GM12878 (cell line): ENCODE measurements around the gene RGS16. TPM values are rescaled to one million over a fixed set of nuclear protein-coding genes. Genes with fewer than 3 reads are reported as not detected.

Experiments used
- ATAC-seq: fragments of 200-7000 bp; cut with Tn5 transposase; 3 replicates; pipeline ENCODE4 v1.9.1; 2020; ENCODE audit warnings: mild to moderate bottlenecking, moderate library complexity
- BruUV-seq: library from RNA; stranded (reverse); fragments of 400-500 nt; replicated peaks from 2 replicates; lab custom pipeline; 2021; lab: Mats Ljungman, UMichigan
- CTCF ChIA-PET: fragments of 300-600 bp; sonication (Branson Sonifier 250); formaldehyde crosslinking; extraction: SDS; loops from one replicate; lab custom pipeline; 2021; ENCODE audit warnings: inconsistent platforms; lab: Yijun Ruan, JAX
- POLR2A ChIA-PET: fragments of 350-600 bp; formaldehyde crosslinking; extraction: SDS; loops from one replicate; lab custom pipeline; 2021; ENCODE audit warnings: inconsistent platforms; lab: Charles Lee
- RAD21 ChIA-PET: fragments of 300-600 bp; sonication (Branson Sonifier 250); formaldehyde crosslinking; loops from one replicate; lab custom pipeline; 2023; ENCODE audit warnings: antibody characterized with exemption; ENCODE audit not compliant: unreplicated experiment; lab: Charles Lee
- SMC1A ChIA-PET: fragments of 300-600 bp; sonication (Branson Sonifier 250); formaldehyde crosslinking; loops from one replicate; lab custom pipeline; 2023; ENCODE audit not compliant: unreplicated experiment, uncharacterized antibody; lab: Charles Lee
- DNase-seq: peaks from one replicate; pipeline ENCODE4 v3.0.0-alpha.2; 2011; ENCODE audit warnings: low read depth, low spot score
- FAIRE-seq: peaks from 3 replicates; lab custom pipeline; 2011; peaks lifted over from hg19 to GRCh38; lab: Jason Lieb, UNC
- H2AFZ ChIP-seq: 2 replicates; pipeline ENCODE4 v1.6.0; 2011; ENCODE audit warnings: low read depth, low read length, control low read depth; ENCODE audit not compliant: control insufficient read depth
- H3K27ac ChIP-seq: 2 replicates; pipeline ENCODE4 v1.5.1; 2011; ENCODE audit warnings: control low read depth; ENCODE audit not compliant: control insufficient read depth, insufficient read depth
- H3K27me3 ChIP-seq, 2 experiments: replicated peaks in 1 of 2; 2 replicates each; pipeline versions ENCODE4 v1.6.0 to v1.6.1; 2011; ENCODE audit warnings: low read length in 1 of 2; ENCODE audit not compliant: control insufficient read depth in 2 of 2, insufficient read depth in 2 of 2
- H3K36me3 ChIP-seq, 2 experiments: 2 replicates each; pipeline ENCODE4 v1.5.1; 2011; ENCODE audit warnings: low read length in 1 of 2; ENCODE audit not compliant: control insufficient read depth in 2 of 2, insufficient read depth in 2 of 2
- H3K4me1 ChIP-seq: 2 replicates; pipeline ENCODE4 v1.6.1; 2011; ENCODE audit warnings: mild to moderate bottlenecking, low read length, moderate library complexity, mixed read lengths; ENCODE audit not compliant: control insufficient read depth, insufficient read depth
- H3K4me2 ChIP-seq: 2 replicates; pipeline ENCODE4 v1.6.0; 2011; ENCODE audit warnings: control low read depth; ENCODE audit not compliant: control insufficient read depth, insufficient read depth
- H3K4me3 ChIP-seq: fragments of 200-600 bp; sonication (generic); 2 replicates; pipeline ENCODE4 v1.5.1; 2016
- H3K79me2 ChIP-seq: 2 replicates; pipeline ENCODE4 v1.6.0; 2011; ENCODE audit warnings: low read length; ENCODE audit not compliant: control insufficient read depth, insufficient read depth
- H3K9ac ChIP-seq: 2 replicates; pipeline ENCODE4 v1.8.0; 2011; ENCODE audit warnings: low read length, control low read depth, mixed read lengths; ENCODE audit not compliant: control insufficient read depth, insufficient read depth
- H3K9me3 ChIP-seq: replicated peaks from 3 replicates; pipeline ENCODE4 v1.5.1; 2011; ENCODE audit warnings: mild to moderate bottlenecking, low read length; ENCODE audit not compliant: control insufficient read depth, insufficient read depth
- H4K20me1 ChIP-seq: 2 replicates; pipeline ENCODE4 v1.6.0; 2011; ENCODE audit not compliant: control insufficient read depth, insufficient read depth
- ATF3 ChIP-seq: IDR thresholded peaks from 2 replicates; pipeline ENCODE4 v1.6.1; 2011; ENCODE audit warnings: low read depth, mild to moderate bottlenecking, low read length, moderate library complexity, borderline replicate concordance; ENCODE audit errors: extremely low read depth
- ATF7 ChIP-seq: fragments of 450-650 bp; IDR thresholded peaks from 2 replicates; pipeline ENCODE4 v1.6.1; 2016; ENCODE audit warnings: low read depth, mild to moderate bottlenecking
- BACH1 ChIP-seq: fragments of 450-650 bp; IDR thresholded peaks from 2 replicates; pipeline ENCODE4 v1.6.1; 2017; ENCODE audit warnings: mild to moderate bottlenecking, borderline replicate concordance
- CBX3 ChIP-seq: fragments of 200-600 bp; sonication (generic); IDR thresholded peaks from 2 replicates; pipeline ENCODE4 v1.6.1; 2016; ENCODE audit warnings: low read depth, borderline replicate concordance
- CBX5 ChIP-seq: sonication (generic); IDR thresholded peaks from 2 replicates; pipeline ENCODE4 v1.6.1; 2016; ENCODE audit warnings: low read depth, moderate library complexity, mild to moderate bottlenecking, inconsistent platforms
- CHD2 ChIP-seq: IDR thresholded peaks from 2 replicates; pipeline ENCODE4 v1.6.1; 2011; ENCODE audit warnings: low read depth, low read length, improper control_type of control experiment, borderline replicate concordance
- DPF2 ChIP-seq: fragments of 450-650 bp; IDR thresholded peaks from 2 replicates; pipeline ENCODE4 v1.6.1; 2017; ENCODE audit warnings: mild to moderate bottlenecking
- EED ChIP-seq: sonication (generic); IDR thresholded peaks from 2 replicates; pipeline ENCODE4 v1.6.1; 2016; ENCODE audit warnings: antibody characterized with exemption, low read depth
- ESRRA ChIP-seq: IDR thresholded peaks from 2 replicates; pipeline ENCODE4 v1.6.1; 2012; ENCODE audit warnings: mild to moderate bottlenecking, low read length, improper control_type of control experiment
- ETV6 ChIP-seq, 2 experiments: fragments of 450-650 bp in 1 of 2; IDR thresholded peaks in 1 of 2; conservative IDR thresholded peaks in 1 of 2; 2 replicates each; pipeline ENCODE4 v1.6.1; 2014; ENCODE audit warnings: antibody characterized with exemption in 1 of 2, borderline replicate concordance in 1 of 2, low read depth in 1 of 2, mild to moderate bottlenecking in 1 of 2, moderate library complexity in 1 of 2
- HDAC6 ChIP-seq: fragments of 200-600 bp; sonication (generic); IDR thresholded peaks from one replicate; pipeline ENCODE4 v1.8.0; 2017; ENCODE audit warnings: antibody characterized with exemption; ENCODE audit not compliant: unreplicated experiment
- LARP7 ChIP-seq: fragments of 450-650 bp; IDR thresholded peaks from 2 replicates; pipeline ENCODE4 v1.6.1; 2017; ENCODE audit warnings: mild to moderate bottlenecking
- POLR2A ChIP-seq: IDR thresholded peaks from 2 replicates; pipeline ENCODE4 v1.6.1; 2011; ENCODE audit warnings: low read depth, mild to moderate bottlenecking, low read length
- RAD21 ChIP-seq: IDR thresholded peaks from 2 replicates; pipeline ENCODE4 v1.6.1; 2011; ENCODE audit warnings: mild to moderate bottlenecking, low read depth, low read length, moderate library complexity; ENCODE audit not compliant: insufficient read depth
- RELA ChIP-seq: fragments of 450-650 bp; IDR thresholded peaks from 2 replicates; pipeline ENCODE4 v1.8.0; 2014; ENCODE audit warnings: borderline replicate concordance; ENCODE audit not compliant: partially characterized antibody
- STAT1 ChIP-seq: fragments of 450-650 bp; conservative IDR thresholded peaks from 2 replicates; pipeline ENCODE4 v1.6.1; 2014; ENCODE audit warnings: antibody characterized with exemption, mild to moderate bottlenecking
- TARDBP ChIP-seq: IDR thresholded peaks from 2 replicates; pipeline ENCODE4 v1.6.1; 2016; ENCODE audit warnings: borderline replicate concordance
- ZNF207 ChIP-seq: fragments of 450-650 bp; IDR thresholded peaks from 2 replicates; pipeline ENCODE4 v1.6.1; 2014; ENCODE audit warnings: antibody characterized with exemption, mild to moderate bottlenecking, borderline replicate concordance
- WGBS: methylation state at CpG from one replicate; pipeline ENCODE4 v1.1.6; 2016; ENCODE audit warnings: low lambda C conversion rate; ENCODE audit not compliant: insufficient replicate concordance, insufficient coverage; ENCODE audit errors: missing lambda C conversion rate; 5-methylcytosine and 5-hydroxymethylcytosine counted together
- in situ Hi-C: fragments of 300-500 bp; cut with MboI; formaldehyde crosslinking; loops from 9 replicates; pipeline ENCODE4 v1.14.3; 2018; ENCODE audit warnings: mixed read lengths
- intact Hi-C: fragments of 100-400 bp; cut with micrococcal nuclease; formaldehyde crosslinking; loops from one replicate; pipeline ENCODE4 v1.14.2; 2022; ENCODE audit not compliant: unreplicated experiment
- polyA plus RNA-seq, 11 experiments: library from polyadenylated mRNA; depleted of rRNA in 4 of 11; unstranded in 6 of 11; stranded (reverse) in 5 of 11; fragments of >200 nt; fragmentation: Nextera tagmentation in 4 of 11; fragmentation: Illumina TruSeq in 1 of 11; extraction: Ambion mirVana in 4 of 11; extraction: Trizol in 1 of 11; gene quantifications; 1 replicate in 1 of 11; 2 replicates in 10 of 11; pipeline versions ENCODE4 v1.2.1 to v1.2.3, GENCODE V29; 2011 to 2016; ENCODE audit warnings: inconsistent platforms in 2 of 11, missing spikeins in 2 of 11, low read depth in 1 of 11
- total RNA-seq, 4 experiments: library from RNA; depleted of rRNA in 3 of 4; stranded (reverse); fragments of >200 nt in 3 of 4; fragmentation: Illumina TruSeq in 1 of 4; extraction: Trizol in 1 of 4; gene quantifications; 2 replicates each; pipeline versions ENCODE4 v1.2.1 to v1.2.3, GENCODE V29; 2013 to 2021

The RGS16 gene
- total and polyA plus RNA-seq, 10 of the 15 experiments (the other 5 are each of a cell fraction or from before 2014, with no cell fraction given), result 16.4 to 58.2 (median 44.6) TPM

DNA sequence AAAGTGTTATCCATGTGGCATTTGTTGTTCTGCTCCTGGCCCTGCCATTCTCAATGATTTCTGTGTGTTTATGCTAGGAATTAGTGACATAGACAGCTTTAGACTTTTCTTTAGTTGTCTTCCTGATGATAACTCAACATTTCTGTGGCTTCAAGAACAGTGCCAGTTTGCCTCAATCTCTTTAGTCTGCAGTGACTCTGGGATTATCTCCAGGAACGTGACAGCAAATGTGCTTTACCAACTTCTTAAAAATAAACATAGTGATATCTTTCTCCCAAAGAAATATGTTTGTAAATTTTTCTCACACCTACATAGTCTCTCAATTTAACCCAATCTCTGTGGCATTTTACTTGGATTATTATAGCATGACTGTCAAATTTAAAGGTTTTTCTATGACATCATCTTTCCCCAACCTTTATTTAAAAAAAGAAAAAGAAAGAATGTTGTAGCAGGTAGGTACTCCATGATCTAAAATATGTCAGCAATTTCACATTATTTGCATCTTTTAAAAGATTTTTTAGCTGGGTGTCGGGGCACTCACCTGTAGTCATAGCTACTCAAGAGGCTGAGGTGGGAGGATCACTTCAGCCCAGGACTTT lies 39.7 kb downstream of the RGS16 start:
- no peak overlapping the region for H3K4me3 ChIP-seq
- TF ChIP-seq HDAC6 (no peak), POLR2A (no peak), CBX3 (no peak), ATF7 (peak; percentile 23; the same call in 1 of the 2 replicates), CHD2 (no peak), BACH1 (no peak), RAD21 (no peak), RELA (no peak)
- TF ChIP-seq, all 136 proteins: peak for 1
- ChIA-PET POLR2A (no interaction called here), SMC1A (no interaction called here), CTCF (no interaction called here), RAD21 (no interaction called here)
- Histone ChIP-seq H3K9ac (no peak overlapping the region), H4K20me1 (no peaks in the 10 kb centered on the region), H3K36me3 (no peaks in the 10 kb centered on the region), H2AFZ (no peak overlapping the region), H3K4me2 (no peak overlapping the region), H3K9me3 (no peaks in the 10 kb centered on the region; the same call in 2 of the 3 replicates), H3K4me1 (peaks cover 7% of the 10 kb centered on the region), H3K27ac (no peak overlapping the region), H3K79me2 (no peaks in the 10 kb centered on the region), H3K27me3 (peaks cover 0 to 2% of the 10 kb centered on the region in 2 experiments; a peak in 2 of 4 replicates)
- no peak for DNase-seq
- ATAC-seq, result no peak
- intact Hi-C loops (no loop called here), in situ Hi-C loops (no loop called here)
- no TSS peak for BruUV-seq
- WGBS, result 0% methylated on average over 2 of the region's 2 CpGs
- no peak for FAIRE-seq

DNA sequence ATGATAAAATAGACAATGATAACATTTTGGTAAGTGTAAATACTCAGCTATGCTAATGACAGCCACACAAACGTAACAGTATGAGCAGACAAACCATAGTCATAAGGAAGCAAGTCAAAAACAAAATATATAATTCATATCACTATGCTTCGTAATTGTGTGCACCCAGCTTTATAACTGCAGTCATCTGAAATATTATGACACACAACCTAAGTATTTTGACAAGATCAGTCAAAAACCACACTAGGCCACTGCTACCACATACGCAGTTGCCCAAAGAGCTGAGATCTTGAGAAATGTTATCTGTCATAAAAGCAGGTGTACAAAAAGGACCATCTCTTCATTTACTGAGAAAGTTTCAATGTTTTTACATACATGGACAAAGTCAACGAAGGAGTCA lies 41.1 kb downstream of the RGS16 start:
- in situ Hi-C loops, result no loop called here
- H3K9ac ChIP-seq, result no peak overlapping the region
- no peak for DNase-seq
- H3K4me1 ChIP-seq, result no peaks in the 10 kb centered on the region; the same call in 1 of the 2 replicates
- FAIRE-seq, result no peak
- H3K36me3 ChIP-seq, result no peaks in the 10 kb centered on the region
- POLR2A ChIA-PET, result no interaction called here
- SMC1A ChIA-PET, result no interaction called here
- H3K4me3 ChIP-seq, result no peak overlapping the region
- TF ChIP-seq LARP7, result no peak
- TF ChIP-seq CBX5, result no peak
- no peak for TF ChIP-seq ESRRA
- TF ChIP-seq ETV6 (conservative IDR thresholded peaks at IDR 0.05 in 1 of 2, IDR thresholded peaks at IDR 0.05 in 1 of 2; ENCODE audit: borderline replicate concordance in 1 of 2, low read depth in 1 of 2), result no peak
- TF ChIP-seq EED, result no peak
- no peak for TF ChIP-seq DPF2
- no peak for TF ChIP-seq ZNF207
- no peak for TF ChIP-seq ATF3
- TF ChIP-seq STAT1, result no peak
- no peak for TF ChIP-seq ATF7
- TF ChIP-seq TARDBP, result no peak
- TF ChIP-seq, all 136 proteins: peak for 0
- peaks cover 0 to 2% of the 10 kb centered on the region in 2 experiments; a peak in 2 of 4 replicates for H3K27me3 ChIP-seq
- H2AFZ ChIP-seq, result no peak overlapping the region
- H3K4me2 ChIP-seq, result no peak overlapping the region
- intact Hi-C loops, result no loop called here
- H4K20me1 ChIP-seq, result no peaks in the 10 kb centered on the region
- ChIA-PET CTCF (no interaction called here), RAD21 (no interaction called here)
- H3K9me3 ChIP-seq, result no peaks in the 10 kb centered on the region; the same call in 2 of the 3 replicates
- no peak for ATAC-seq
- WGBS, result 49% methylated on average over 4 of the region's 4 CpGs
- BruUV-seq, result no TSS peak
- no peak overlapping the region for H3K27ac ChIP-seq
- no peaks in the 10 kb centered on the region for H3K79me2 ChIP-seq
